ENCODE data around the gene EP400.

DNA sequence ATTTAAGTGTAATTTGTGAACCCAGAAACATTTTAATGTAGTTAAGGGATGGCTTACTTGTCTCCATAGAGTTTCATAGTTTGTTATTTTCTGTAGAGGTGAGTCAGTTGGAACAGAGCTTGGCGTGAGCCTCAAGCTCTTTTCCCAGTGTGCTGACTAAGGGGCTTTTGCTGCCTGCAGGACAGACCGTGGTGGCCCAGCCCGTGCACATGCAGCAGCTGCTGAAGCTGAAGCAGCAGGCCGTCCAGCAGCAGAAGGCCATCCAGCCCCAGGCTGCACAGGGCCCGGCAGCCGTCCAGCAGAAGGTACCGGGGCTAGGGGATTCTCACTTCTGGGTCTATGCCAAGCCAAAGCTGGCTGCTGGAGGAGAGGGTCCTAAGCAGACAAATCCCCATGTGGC is 117.4 kb downstream of the EP400 start:
- TF ChIP-seq GTF2F1 (IDR thresholded peaks at IDR 0.05; ENCODE audit: borderline replicate concordance, low read depth, low read length) (no peak), CTCF (IDR thresholded peaks at IDR 0.05; ENCODE audit: control extremely low read depth in 1 of 3, insufficient read depth in 1 of 3, low read depth in 1 of 3, low read length in 3 of 3) (no peak), BACH1 (IDR thresholded peaks at IDR 0.05; ENCODE audit: low read length) (no peak), RAD21 (IDR thresholded peaks at IDR 0.05 in 1 of 2, conservative IDR thresholded peaks at IDR 0.05 in 1 of 2; ENCODE audit: low read depth in 2 of 2, low read length in 2 of 2) (no peak), USF2 (IDR thresholded peaks at IDR 0.05; ENCODE audit: low read length) (no peak), TAF1 (IDR thresholded peaks at IDR 0.05; ENCODE audit: low read depth, low read length) (no peak), TEAD4 (IDR thresholded peaks at IDR 0.05; ENCODE audit: low read depth, low read length) (no peak), POLR2A (IDR thresholded peaks at IDR 0.05; ENCODE audit: control extremely low read depth in 1 of 2, low read depth in 2 of 2, low read length in 2 of 2) (no peak), KDM1A (IDR thresholded peaks at IDR 0.05; ENCODE audit: borderline replicate concordance, low read length) (no peak), EGR1 (IDR thresholded peaks at IDR 0.05; ENCODE audit: borderline replicate concordance, low read depth, low read length) (no peak)

All from H1 (cell line).